Fibroblast of lung (primary cell): ENCODE measurements around the gene ADGRV1.

Source experiments
- CTCF ChIP-seq, 2 donors: IDR thresholded peaks in 1 of 2; conservative IDR thresholded peaks in 1 of 2; 1 replicate in 1 of 2; 2 replicates in 1 of 2; pipeline ENCODE4 v1.5.1; 2011 to 2012; ENCODE audit warnings: low read length in 2 of 2, control low read depth in 1 of 2, inconsistent platforms in 1 of 2, low read depth in 1 of 2, mild to moderate bottlenecking in 1 of 2
- EZH2 ChIP-seq: IDR thresholded peaks from 2 replicates; pipeline ENCODE4 v1.5.1; 2012; ENCODE audit warnings: low read length, control low read depth, mild to moderate bottlenecking; ENCODE audit errors: missing control alignments

GRCh38 chr5:90911169-90911568 is 352.6 kb downstream of the ADGRV1 start:
- no peak for TF ChIP-seq CTCF (conservative IDR thresholded peaks at IDR 0.05 in 1 of 2, IDR thresholded peaks at IDR 0.05 in 1 of 2; ENCODE audit: low read depth in 1 of 2, low read length in 2 of 2)
- TF ChIP-seq EZH2: no peak
